Keratinocyte (primary cell): Measurements from ENCODE around the gene FAM227A. TPM values are rescaled to one million over a fixed set of nuclear protein-coding genes. Genes with fewer than 3 reads are reported as not detected.

ENCODE experiments used
- DNase-seq: peaks from one replicate; pipeline ENCODE4 v3.0.0-alpha.2; 2011; ENCODE audit warnings: low read depth, missing footprints, low spot score
- FAIRE-seq: peaks from 2 replicates; lab custom pipeline; 2011; peaks lifted over from hg19 to GRCh38; lab: Jason Lieb, UNC
- H2AFZ ChIP-seq: 2 replicates; pipeline ENCODE4 v1.6.0; 2012; ENCODE audit warnings: low read length, control low read depth, inconsistent platforms; ENCODE audit not compliant: control insufficient read depth
- H3K27ac ChIP-seq: 2 replicates; pipeline ENCODE4 v1.5.1; 2011; ENCODE audit warnings: low read length; ENCODE audit not compliant: control insufficient read depth, insufficient read depth
- H3K27me3 ChIP-seq: 3 replicates; pipeline ENCODE4 v1.6.0; 2011; ENCODE audit warnings: low read length; ENCODE audit not compliant: control insufficient read depth, insufficient read depth; ENCODE audit errors: extremely low read depth
- H3K36me3 ChIP-seq, 2 experiments: 2 replicates in 1 of 2; 3 replicates in 1 of 2; pipeline ENCODE4 v1.5.1; 2011; ENCODE audit warnings: low read length in 2 of 2, mild to moderate bottlenecking in 1 of 2; ENCODE audit not compliant: control insufficient read depth in 2 of 2, insufficient read depth in 2 of 2; ENCODE audit errors: extremely low read depth in 1 of 2
- H3K4me1 ChIP-seq: 3 replicates; pipeline ENCODE4 v1.5.1; 2011; ENCODE audit warnings: low read length; ENCODE audit not compliant: control insufficient read depth, insufficient read depth; ENCODE audit errors: extremely low read depth
- H3K4me2 ChIP-seq: 3 replicates; pipeline ENCODE4 v1.6.0; 2011; ENCODE audit warnings: low read depth, low read length; ENCODE audit not compliant: control insufficient read depth, insufficient read depth; ENCODE audit errors: extremely low read depth
- H3K4me3 ChIP-seq, 3 experiments: fragments of 200-600 bp in 1 of 3; sonication (generic) in 1 of 3; 2 replicates in 2 of 3; 3 replicates in 1 of 3; pipeline ENCODE4 v1.5.1; 2011 to 2016; ENCODE audit warnings: low read length in 3 of 3, mild to moderate bottlenecking in 3 of 3, control low read depth in 2 of 3, inconsistent platforms in 1 of 3, low read depth in 1 of 3, mixed read lengths in 1 of 3, mixed run types in 1 of 3, moderate library complexity in 1 of 3; ENCODE audit not compliant: control insufficient read depth in 2 of 3, insufficient read depth in 2 of 3; ENCODE audit errors: extremely low read depth in 1 of 3
- H3K79me2 ChIP-seq: 2 replicates; pipeline ENCODE4 v1.6.0; 2012; ENCODE audit warnings: low read length; ENCODE audit not compliant: control insufficient read depth, insufficient read depth
- H3K9ac ChIP-seq: 3 replicates; pipeline ENCODE4 v1.6.0; 2011; ENCODE audit warnings: low read length; ENCODE audit not compliant: control insufficient read depth, insufficient read depth; ENCODE audit errors: extremely low read depth
- H3K9me1 ChIP-seq: 3 replicates; pipeline ENCODE4 v1.6.0; 2011; ENCODE audit warnings: low read length; ENCODE audit not compliant: control insufficient read depth, insufficient read depth; ENCODE audit errors: extremely low read depth
- H3K9me3 ChIP-seq: 2 replicates; pipeline ENCODE4 v1.5.1; 2012; ENCODE audit warnings: low read depth, low read length; ENCODE audit not compliant: control insufficient read depth
- H4K20me1 ChIP-seq: 3 replicates; pipeline ENCODE4 v1.6.0; 2011; ENCODE audit warnings: low read length; ENCODE audit not compliant: control insufficient read depth, insufficient read depth; ENCODE audit errors: extremely low read depth
- CTCF ChIP-seq, 3 experiments: IDR thresholded peaks in 1 of 3; conservative IDR thresholded peaks in 1 of 3; optimal IDR thresholded peaks in 1 of 3; 2 replicates in 2 of 3; 3 replicates in 1 of 3; pipeline versions ENCODE3 to v1.5.1; 2011; ENCODE audit warnings: low read length in 3 of 3, mild to moderate bottlenecking in 3 of 3, moderate library complexity in 2 of 3, control low read depth in 1 of 3, inconsistent platforms in 1 of 3; ENCODE audit not compliant: insufficient read depth in 2 of 3; ENCODE audit errors: extremely low read depth in 1 of 3
- EZH2 ChIP-seq: IDR thresholded peaks from one replicate; pipeline ENCODE4 v1.6.1; 2012; ENCODE audit warnings: inconsistent platforms, mild to moderate bottlenecking, low read length, moderate library complexity
- dilution Hi-C: fragments of 300-500 bp; cut with MboI; formaldehyde crosslinking; loops from one replicate; pipeline ENCODE4 v1.7.0; 2020; ENCODE audit warnings: low sequenced_read_pairs; ENCODE audit not compliant: extremely low pct_ligation_motif_present
- polyA plus RNA-seq, 5 experiments: library from polyadenylated mRNA; depleted of rRNA in 3 of 5; stranded (reverse) in 3 of 5; stranded (forward) in 1 of 5; unstranded in 1 of 5; fragments of >200 nt; gene quantifications; 1 replicate in 1 of 5; 2 replicates in 3 of 5; 3 replicates in 1 of 5; pipeline versions ENCODE4 v1.2.1 to v1.2.3, GENCODE V29; 2011 to 2012; ENCODE audit warnings: missing spikeins in 2 of 5, low read depth in 1 of 5, low replicate concordance in 1 of 5

FAM227A gene
- polyA plus RNA-seq, 1 donor (not counting 4 experiments of a cell fraction or from before 2014, with no cell fraction given), result 1.1 TPM

DNA sequence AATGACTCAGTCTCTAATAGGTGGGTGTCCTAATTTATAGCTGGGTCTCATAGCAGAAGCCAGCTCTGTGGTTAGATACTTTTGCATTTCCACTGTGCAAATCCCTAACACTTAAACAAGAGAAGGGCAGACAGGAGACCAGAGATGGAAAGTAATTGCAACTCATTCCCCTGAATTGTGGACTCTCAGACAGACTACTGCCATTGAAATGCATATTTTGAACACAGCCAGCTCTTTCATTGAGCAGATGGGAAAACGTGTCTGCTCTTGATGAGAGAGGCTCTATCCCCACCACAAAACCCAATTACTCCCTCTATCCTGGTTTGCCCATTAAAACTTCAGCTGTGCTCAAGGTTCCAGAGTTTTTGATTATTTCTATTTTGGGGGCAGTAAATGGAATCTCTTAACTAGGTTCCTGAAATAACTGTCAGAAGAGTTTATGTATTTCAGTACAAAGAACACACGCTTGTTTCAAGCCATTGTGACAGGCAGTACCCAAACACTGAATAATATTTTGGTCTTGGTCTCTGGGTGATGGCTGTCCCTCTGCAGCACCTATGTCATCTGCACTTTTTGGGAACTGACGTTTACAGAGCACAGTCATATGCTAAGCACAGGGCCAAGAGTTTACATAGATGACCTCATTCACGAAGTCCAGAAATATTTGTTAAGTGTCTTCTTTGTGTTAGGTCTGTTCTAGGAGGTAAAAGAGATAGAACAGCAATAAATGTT is 41.7 kb downstream of the FAM227A start:
- H4K20me1 ChIP-seq, result no peaks in the 10 kb centered on the region
- no peaks in the 10 kb centered on the region for H3K79me2 ChIP-seq
- no peak overlapping the region for H2AFZ ChIP-seq
- DNase-seq, result no peak
- H3K9me3 ChIP-seq, result no peaks in the 10 kb centered on the region
- H3K9ac ChIP-seq, result no peak overlapping the region
- no peak overlapping the region for H3K4me2 ChIP-seq
- FAIRE-seq, result no peak
- dilution Hi-C loops, result no loop called here
- H3K27me3 ChIP-seq, result no peaks in the 10 kb centered on the region
- H3K27ac ChIP-seq, result no peak overlapping the region
- H3K4me1 ChIP-seq, result no peaks in the 10 kb centered on the region
- no peaks in the 10 kb centered on the region for H3K36me3 ChIP-seq
- H3K9me1 ChIP-seq, result no peaks in the 10 kb centered on the region
- TF ChIP-seq EZH2, result no peak
- TF ChIP-seq CTCF (optimal IDR thresholded peaks at IDR 0.05 in 1 of 3, IDR thresholded peaks at IDR 0.05 in 1 of 3, conservative IDR thresholded peaks at IDR 0.05 in 1 of 3; ENCODE audit: extremely low read depth in 1 of 3, insufficient read depth in 2 of 3, low read length in 3 of 3), result no peak
- H3K4me3 ChIP-seq, result no peak overlapping the region

DNA sequence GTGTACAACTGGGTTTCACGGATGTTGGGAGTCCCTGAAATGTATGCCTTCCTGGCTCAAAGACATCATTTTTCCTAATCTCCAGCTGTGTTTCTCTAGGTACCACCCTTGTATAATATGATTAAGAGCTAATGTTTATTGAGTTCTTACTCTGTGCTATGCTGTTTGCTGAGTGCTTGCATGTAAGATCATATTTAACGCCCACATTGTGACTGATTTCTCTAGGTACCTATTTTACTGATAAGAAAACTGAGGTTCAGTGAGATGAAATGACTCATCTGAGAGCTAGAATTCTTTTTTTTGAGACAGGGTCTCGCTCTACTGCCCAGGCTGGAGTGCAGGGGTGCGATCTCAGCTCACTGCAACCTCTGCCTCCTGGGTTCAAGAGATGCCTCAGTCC is 42.6 kb downstream of the FAM227A start:
- Histone ChIP-seq H3K79me2 (no peaks in the 10 kb centered on the region), H4K20me1 (no peaks in the 10 kb centered on the region), H3K9me1 (no peaks in the 10 kb centered on the region), H3K36me3 (no peaks in the 10 kb centered on the region), H3K9ac (no peak overlapping the region), H3K4me2 (no peak overlapping the region), H3K27me3 (no peaks in the 10 kb centered on the region), H3K4me1 (no peaks in the 10 kb centered on the region), H3K9me3 (no peaks in the 10 kb centered on the region), H3K4me3 (no peak overlapping the region), H2AFZ (no peak overlapping the region), H3K27ac (no peak overlapping the region)
- FAIRE-seq (no peak), DNase-seq (no peak)
- TF ChIP-seq EZH2 (no peak), CTCF (optimal IDR thresholded peaks at IDR 0.05 in 1 of 3, IDR thresholded peaks at IDR 0.05 in 1 of 3, conservative IDR thresholded peaks at IDR 0.05 in 1 of 3; ENCODE audit: extremely low read depth in 1 of 3, insufficient read depth in 2 of 3, low read length in 3 of 3) (no peak)
- dilution Hi-C loops, result no loop called here
